HEK293 (cell line): Measurements from ENCODE around the gene TRIM5.

Experiments used
- ZNF274 ChIP-seq, 2 experiments: fragments of 200-500 bp in 1 of 2; fragments of 450-650 bp in 1 of 2; sonication (Bioruptor generic) in 1 of 2; formaldehyde crosslinking in 1 of 2; IDR thresholded peaks; 2 replicates each; pipeline versions ENCODE4 v1.5.1 to v1.6.1; 2014 to 2016; ENCODE audit warnings: borderline replicate concordance in 1 of 2, inconsistent platforms in 1 of 2, low read length in 1 of 2, missing biosample characterization in 1 of 2, missing genetic modification characterization in 1 of 2
- ZNF513 ChIP-seq: fragments of 450-650 bp; IDR thresholded peaks from 2 replicates; pipeline ENCODE4 v1.5.1; 2018; ENCODE audit warnings: missing biosample characterization, missing genetic modification characterization
- ZNF514 ChIP-seq: fragments of 450-650 bp; formaldehyde crosslinking; IDR thresholded peaks from 2 replicates; pipeline ENCODE4 v1.5.1; 2016; ENCODE audit warnings: missing biosample characterization, missing genetic modification characterization
- TF ChIP-seq, protein P1 (sequence below): sonication (generic); formaldehyde crosslinking; IDR thresholded peaks from 2 replicates; pipeline ENCODE4 v1.8.1; 2022; ENCODE audit warnings: mild to moderate bottlenecking, moderate library complexity, missing genetic modification reagents
- TF ChIP-seq, protein P2 (sequence below): fragments of 450-650 bp; formaldehyde crosslinking; IDR thresholded peaks from 2 replicates; pipeline ENCODE4 v1.5.1; 2016; ENCODE audit warnings: missing biosample characterization, missing genetic modification characterization

- TF ChIP-seq, protein P1, sequence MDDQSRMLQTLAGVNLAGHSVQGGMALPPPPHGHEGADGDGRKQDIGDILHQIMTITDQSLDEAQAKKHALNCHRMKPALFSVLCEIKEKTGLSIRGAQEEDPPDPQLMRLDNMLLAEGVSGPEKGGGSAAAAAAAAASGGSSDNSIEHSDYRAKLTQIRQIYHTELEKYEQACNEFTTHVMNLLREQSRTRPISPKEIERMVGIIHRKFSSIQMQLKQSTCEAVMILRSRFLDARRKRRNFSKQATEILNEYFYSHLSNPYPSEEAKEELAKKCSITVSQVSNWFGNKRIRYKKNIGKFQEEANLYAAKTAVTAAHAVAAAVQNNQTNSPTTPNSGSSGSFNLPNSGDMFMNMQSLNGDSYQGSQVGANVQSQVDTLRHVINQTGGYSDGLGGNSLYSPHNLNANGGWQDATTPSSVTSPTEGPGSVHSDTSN (CRISPR knock-in tag): no peak
- TF ChIP-seq, protein P2, sequence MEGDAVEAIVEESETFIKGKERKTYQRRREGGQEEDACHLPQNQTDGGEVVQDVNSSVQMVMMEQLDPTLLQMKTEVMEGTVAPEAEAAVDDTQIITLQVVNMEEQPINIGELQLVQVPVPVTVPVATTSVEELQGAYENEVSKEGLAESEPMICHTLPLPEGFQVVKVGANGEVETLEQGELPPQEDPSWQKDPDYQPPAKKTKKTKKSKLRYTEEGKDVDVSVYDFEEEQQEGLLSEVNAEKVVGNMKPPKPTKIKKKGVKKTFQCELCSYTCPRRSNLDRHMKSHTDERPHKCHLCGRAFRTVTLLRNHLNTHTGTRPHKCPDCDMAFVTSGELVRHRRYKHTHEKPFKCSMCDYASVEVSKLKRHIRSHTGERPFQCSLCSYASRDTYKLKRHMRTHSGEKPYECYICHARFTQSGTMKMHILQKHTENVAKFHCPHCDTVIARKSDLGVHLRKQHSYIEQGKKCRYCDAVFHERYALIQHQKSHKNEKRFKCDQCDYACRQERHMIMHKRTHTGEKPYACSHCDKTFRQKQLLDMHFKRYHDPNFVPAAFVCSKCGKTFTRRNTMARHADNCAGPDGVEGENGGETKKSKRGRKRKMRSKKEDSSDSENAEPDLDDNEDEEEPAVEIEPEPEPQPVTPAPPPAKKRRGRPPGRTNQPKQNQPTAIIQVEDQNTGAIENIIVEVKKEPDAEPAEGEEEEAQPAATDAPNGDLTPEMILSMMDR (tag by site-specific recombination): no peak
- TF ChIP-seq ZNF274 (IDR thresholded peaks at IDR 0.05; ENCODE audit: low read length) (no peak), ZNF274 (tag by site-specific recombination; IDR thresholded peaks at IDR 0.05; ENCODE audit: borderline replicate concordance) (no peak), ZNF514 (tag by site-specific recombination) (no peak), ZNF513 (tag by site-specific recombination) (no peak)
Observed at GRCh38 chr11:5621580-5621979, 63.3 kb downstream of the TRIM5 start.
